ENCODE measurements around the gene SERAC1.
A peak's percentile ranks its signal among the peaks of the same experiment; 100 is the strongest.
"Not testable (repeated sequence)": the region's sequence is repeated elsewhere in the genome, so short reads cannot be mapped to it uniquely, and the experiment has no call there.

The SERAC1 gene

DNA sequence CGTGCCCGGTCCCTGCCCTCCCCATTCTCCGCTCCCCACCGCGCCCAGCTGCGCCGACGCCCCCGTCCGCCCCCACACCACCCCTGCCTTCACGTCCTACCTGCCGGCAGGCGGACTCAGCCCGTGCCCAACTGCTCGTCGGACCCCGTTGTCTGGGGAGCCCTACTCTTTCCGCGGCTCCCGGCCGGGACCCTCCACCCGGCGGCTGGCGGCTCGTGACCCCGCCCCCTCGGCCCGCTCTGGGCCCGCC, at the start of gene SERAC1:
SERAC1 (minus strand) TSS at position 223 of the 250 bp plus-strand sequence. CDS start 9,899 bp downstream, outside the sequence.
- DNase-seq = no peak

DNA sequence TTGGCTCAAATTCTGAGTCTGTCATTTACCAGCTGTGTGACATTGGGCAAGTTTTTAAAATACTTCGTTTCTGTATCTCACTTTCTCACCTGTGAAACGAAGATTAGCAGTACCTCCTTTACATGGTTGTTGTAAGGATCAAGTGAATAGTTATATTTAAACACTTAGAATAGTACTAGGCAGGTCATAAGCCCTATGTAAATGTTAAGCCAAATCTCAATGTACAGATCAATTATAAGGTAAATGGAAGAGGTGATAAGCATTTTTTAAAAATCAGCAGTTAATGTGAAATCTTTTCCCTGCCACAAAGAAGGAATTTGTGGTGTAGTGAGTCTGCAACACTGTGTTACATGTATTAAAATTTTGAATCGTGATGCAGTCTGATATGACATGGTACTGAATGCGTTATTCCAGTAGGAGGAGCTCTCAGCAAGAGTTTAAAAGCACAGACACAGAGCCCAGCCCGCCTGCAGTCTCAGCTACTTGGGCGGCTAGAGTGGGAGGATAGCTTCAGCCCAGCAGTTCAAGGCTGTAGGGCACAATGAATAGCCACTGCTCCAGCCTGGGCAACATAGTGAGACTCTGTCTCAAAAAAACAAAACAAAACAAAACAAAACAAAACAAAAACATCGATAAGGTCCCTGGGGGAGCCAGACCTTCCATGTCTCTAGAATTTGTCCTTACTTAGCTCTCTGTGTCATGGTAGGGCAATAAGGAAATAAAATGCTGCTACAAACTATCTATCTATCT, 46.0 kb upstream of the SERAC1 start:
- DNase-seq = peak; percentile 52

DNA sequence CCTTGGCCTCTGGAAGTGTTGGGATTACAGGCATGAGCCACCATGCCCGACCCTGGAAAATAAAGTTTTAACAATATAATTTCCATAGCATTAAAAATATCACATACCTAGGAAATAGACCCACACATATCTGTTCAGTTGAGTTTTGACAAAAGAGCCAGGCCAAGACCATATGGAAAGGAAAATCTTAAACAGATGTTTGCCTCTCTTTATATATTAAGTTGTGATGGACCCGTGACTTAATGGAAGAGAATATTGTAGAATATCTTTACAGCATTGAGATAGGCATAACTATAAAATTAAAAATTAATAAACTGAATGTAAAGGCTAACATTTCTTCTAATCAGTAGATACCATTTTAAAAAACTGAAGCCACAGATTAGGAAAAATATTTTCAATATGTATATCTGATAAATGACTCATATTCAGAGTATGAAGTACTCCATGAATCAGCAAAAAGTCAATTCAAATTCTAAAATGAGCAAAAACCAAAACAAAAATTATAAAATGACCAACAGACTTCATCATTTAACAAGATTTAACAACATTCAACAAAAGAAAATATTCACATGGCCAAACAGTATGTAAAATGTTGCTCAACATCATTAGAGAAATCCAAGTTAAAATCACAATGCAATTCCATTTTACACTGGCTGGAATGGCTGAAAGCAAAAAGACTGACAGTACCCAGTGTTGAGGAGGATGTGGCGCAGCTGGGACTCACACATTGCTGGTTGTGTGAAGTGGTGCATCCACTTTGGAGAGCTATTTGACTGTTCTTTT, 43.4 kb upstream of the SERAC1 start:
- no peak for DNase-seq

DNA sequence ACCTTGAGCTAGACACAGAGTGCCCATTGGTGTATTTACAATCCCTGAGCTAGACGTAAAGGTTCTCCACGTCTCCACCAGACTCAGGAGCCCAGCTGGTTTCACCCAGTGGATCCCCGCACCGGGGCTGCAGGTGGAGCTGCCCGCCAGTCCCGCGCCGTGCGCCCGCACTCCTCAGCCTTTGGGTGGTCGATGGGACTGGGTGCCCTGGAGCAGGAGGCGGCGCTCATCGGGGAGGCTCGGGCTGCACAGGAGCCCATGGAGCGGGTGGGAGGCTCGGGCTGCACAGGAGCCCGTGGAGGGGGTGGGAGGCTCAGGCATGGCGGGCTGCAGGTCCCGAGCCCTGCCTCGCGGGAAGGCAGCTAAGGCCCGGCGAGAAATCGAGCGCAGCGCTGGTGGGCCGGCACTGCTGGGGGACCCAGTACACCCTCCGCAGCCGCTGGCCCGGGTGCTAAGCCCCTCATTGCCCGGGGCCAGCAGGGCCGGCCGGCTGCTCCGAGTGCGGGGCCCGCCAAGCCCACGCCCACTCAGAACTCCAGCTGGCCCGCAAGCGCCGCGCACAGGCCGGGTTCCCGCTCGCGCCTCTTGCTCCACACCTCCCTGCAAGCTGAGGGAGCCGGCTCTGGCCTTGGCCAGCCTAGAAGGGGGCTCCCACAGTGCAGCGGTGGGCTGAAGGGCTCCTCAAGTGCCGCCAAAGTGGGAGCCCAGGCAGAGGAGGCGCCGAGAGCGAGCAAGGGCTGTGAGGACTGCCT, 41.7 kb upstream of the SERAC1 start:
- DNase-seq = not testable (repeated sequence)

DNA sequence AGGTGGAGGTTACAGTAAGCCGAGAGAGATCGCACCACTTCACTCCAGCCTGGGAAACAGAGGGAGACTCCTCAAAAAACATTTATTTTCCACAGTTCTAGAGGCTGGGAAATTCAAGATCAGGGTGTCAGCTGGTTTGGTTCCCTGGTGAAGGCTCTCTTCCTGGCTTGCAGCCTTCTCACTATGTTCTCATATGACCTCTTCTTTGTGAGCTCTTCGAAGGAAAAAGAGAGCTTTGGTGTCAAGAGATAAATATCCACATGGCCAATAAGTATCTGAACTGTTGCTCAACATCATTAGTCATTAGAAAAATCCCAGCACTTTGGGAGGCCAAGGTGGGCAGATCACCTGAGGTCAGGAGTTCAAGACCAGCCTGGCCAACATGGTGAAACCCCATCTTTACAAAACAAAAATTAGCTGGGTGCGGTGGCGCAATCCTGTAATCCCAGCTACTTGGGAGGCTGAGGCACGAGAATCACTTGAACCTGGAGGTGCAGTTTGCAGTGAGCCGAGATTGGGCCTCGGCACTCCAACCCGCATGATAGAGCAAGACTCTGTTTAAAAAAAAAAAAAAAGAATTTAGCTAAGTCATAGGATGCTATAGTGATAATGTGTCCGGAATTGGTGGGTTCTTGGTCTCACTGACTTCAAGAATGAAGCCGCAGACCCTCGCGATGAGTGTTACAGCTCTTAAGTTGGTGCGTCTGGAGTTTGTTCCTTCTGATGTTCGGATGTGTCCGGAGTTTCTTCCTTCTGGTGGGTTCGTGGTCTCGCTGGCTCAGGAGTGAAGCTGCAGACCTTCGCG, 40.4 kb upstream of the SERAC1 start:
- DNase-seq = not testable (repeated sequence)

DNA sequence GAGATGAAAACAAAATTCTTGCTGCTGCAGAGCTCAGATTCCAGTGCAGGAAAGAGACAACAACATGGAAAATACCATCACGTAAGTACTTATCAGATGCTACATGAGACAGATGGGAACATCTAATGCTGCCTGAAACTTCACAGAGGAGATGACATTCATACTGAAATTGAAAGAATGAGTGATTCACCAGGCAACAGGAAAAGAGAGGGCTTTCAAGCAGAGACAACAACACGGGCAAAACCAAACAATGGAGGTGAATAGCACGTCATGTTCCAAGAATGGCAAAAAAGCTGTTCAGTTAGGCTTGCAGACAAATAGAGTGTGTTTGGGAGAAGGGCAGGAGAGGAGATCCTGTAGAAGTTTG, 39.3 kb upstream of the SERAC1 start:
- peak; percentile 46 for DNase-seq

DNA sequence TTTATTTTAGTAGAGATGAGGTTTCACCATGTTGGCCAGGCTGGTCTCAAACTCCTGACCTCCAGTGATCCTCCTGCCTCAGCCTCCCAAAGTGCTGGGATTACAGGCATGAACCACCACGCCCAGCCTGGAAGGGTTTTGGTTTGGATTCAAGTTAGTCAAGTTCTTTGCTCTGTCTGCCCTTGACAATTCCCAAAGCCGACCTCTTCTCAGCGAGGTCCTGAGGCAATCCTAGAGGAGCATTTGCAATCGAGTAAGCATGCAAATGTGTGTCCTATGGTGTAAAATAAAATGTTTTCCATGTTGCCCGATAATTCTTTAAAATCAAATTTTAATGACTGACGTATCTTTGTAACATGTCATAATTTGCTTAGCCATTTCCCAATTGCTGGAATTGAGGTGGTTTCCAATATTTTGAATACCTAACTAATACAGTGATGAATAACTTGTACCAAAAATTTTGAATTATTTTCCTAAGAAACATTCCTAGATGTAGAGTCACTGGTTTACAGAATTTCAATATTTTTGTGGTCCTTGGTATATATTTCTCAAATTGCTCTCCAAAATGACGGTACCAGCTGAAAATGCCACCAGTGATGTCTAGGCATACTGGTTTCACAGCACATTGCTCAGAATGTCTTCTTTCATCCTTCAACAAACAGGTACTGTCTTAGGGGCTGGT, 38.8 kb upstream of the SERAC1 start:
- no peak for DNase-seq

DNA sequence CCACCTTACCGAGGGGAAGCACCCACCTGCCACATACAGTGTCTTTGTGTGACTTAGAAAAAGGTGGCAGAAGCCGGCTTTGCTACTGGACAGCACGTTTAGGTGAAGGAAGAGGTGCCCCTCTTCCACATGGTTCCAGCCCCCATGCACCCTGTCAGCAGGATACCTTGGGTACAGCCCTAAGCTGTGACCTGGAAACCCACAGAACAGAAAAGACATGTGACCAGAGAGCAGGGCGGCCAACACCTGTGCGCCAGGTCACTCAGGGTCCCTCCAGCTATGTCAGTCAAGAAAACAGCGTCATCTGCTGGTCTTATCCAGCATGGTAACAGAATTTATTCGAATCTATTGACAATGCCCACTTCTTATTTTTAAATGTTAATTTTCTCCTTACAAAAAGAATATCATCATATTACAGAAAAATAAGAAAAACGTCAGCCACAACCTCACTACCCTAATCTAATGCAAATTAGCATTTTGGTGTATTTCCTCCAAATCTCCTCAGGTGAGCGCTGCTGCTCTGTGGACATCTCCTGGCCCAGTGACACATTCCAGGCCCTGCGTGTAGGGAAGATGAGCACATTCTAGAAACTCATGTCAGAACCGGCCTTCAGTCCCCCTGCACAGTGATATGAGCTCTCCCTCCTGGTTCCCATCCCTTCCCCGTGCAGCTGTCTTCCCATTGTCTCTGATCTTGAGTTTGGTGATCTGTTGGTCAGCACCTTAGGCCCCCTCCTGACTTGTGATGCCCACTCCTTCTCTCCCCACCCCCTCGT, 37.3 kb upstream of the SERAC1 start:
- no peak for DNase-seq

DNA sequence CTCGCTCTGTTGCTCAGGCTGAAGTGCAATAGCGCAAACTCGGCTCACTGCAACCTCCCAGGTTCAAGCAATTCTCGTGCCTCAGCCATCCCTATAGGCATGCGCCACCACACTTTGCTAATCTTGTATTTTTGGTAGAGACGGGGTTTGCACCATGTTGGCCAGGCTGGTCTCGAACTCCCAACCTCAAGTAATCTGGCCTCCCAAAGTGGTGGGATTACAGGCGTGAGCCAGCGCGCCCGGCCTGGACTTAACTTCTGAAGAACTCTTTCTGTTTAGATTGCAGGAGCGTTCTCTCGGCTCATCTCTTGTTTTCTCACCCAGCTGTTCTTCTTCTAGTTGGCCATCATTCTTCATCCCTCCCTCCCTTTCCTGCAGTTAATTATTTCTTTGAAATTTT, 30.4 kb upstream of the SERAC1 start:
- no peak for DNase-seq

DNA sequence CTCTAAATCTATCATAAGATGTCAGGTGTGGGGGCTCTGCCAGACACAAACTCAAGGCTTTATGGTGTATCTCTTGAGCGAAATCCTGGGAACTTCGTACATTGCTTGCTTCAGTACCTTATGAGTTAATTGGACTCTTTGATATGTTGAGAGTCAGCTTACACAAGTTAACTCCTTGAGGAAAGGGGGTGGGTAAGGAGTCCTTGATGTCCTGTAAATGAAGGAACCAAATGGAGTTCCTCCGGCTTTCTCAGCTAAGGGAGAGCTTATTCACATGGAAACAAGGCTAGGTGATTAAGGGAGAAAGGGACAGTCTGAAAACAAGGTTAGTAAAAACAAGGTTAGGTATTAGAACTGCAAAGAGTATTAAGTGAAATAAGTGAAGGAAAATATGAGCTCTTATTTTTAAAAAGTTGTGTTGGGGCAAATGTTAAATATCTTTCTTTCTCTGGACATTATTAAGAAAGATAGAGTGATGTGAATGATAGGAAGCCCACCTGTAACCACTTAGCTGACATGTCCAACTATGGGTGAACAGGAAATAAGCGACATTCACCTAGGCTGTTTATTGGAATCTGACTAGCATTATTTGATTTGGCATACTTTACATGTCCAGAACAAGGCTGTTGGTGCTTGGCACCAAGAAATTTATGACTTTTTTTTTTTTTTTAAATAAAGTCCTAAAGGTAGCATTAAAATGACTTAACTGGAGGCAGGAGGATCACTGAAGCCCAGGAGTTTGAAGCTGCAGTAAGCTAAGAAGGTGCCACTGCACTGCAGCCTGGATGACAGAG, 26.6 kb upstream of the SERAC1 start:
- no peak for DNase-seq

DNA sequence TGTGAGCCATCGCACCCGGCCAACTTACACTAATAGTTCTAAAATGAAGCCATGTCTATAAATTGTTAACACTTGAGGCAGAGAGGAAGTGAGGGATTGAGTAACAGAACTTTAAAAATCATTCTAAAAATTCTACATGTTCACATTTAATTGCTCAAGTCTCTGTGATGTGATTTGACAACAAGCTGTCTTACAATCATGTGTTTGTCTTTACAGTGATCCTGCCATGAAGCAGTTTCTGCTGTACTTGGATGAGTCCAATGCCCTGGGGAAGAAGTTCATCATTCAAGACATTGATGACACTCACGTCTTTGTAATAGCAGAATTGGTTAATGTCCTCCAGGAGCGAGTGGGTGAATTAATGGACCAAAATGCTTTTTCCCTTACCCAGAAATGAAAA, 23.7 kb upstream of the SERAC1 start:
- DNase-seq = no peak

DNA sequence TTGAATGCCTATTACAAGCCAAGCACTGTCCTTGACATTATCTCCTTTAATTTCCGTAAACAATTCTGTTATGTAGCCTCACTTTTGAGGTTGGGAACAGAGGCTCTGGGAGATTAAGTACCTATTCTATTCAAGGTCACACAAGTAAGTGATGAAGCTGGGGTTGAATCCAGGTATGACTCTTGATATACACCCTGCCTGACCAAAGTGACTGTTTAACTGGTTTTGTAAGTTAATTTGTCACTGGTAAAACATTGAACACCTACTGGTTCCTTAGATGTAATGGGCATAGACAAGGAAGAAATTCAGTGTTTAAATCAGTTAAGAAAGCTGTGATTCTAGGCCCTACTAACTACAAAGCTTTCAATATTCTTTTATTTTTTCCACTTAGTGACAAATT, 23.0 kb upstream of the SERAC1 start:
- DNase-seq = no peak

DNA sequence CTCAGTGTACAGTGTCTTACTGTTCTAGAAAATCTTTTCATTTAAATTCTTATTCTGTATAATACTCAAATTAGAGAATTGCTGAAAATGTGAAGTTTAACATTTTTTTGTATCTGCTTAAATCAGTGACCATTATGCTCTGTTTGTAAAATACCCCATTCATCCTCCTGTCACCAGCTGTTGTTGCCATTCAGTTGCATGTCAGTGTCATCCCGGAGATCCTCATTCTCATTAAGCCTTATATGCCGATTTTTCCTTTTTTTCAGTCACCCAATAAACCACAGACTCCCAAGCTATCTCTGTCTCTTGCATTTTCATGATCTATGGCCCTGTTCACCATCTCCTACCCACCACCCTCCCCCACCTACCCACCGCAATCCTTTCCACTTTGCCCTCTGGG, 20.5 kb upstream of the SERAC1 start:
- DNase-seq = no peak

DNA sequence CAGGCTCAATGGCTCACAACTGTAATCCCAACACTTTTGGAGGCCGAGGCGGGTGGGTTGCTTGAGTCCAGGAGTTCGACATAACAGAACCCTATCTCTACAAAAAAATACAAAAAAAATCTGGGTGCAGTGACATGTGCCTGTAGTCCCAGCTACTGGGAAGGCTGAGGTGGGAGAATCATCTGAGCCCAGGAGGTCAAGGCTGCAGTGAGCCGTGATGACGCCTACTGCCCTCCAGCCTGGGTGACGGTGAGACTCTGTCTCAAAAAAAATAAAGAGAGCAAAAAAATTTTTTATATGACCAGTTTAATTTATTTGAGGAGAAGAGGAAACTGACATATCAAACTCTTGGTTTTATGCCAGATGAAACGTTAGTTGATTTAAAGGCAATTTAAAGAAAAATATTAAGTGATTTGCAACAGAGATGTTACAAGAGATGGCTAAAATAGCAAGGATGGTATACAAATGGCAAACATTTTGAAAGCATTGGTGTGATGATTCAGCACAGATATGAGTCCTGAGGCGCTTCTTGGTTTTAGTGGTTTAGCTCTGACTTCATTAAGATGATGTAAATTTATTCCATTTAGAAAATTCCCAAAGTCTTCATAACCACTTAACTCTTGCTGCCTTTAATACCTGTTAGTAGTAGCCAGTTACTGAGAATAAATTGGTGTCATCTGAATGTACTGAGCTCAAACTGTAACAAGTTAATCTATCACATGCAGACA, 17.8 kb upstream of the SERAC1 start:
- no peak for DNase-seq

DNA sequence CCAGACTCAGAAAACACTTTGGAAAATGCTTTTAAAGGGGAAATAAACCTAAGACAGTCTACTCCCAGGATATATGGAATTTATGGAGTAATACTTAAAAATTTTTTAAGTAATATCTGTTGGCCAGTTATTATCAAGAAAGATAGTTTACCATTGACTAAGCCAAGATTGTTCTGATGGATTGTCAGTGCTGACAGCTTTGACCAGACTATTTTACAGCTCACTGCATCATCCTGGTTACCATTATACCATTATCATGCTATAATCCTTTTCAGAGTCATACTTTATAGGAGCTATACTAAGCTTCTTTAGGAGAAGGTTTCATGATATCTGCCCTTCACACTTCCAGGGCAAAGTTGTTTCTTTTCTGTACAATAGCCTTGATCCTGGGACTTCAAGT, 16.5 kb upstream of the SERAC1 start:
- DNase-seq = no peak

DNA sequence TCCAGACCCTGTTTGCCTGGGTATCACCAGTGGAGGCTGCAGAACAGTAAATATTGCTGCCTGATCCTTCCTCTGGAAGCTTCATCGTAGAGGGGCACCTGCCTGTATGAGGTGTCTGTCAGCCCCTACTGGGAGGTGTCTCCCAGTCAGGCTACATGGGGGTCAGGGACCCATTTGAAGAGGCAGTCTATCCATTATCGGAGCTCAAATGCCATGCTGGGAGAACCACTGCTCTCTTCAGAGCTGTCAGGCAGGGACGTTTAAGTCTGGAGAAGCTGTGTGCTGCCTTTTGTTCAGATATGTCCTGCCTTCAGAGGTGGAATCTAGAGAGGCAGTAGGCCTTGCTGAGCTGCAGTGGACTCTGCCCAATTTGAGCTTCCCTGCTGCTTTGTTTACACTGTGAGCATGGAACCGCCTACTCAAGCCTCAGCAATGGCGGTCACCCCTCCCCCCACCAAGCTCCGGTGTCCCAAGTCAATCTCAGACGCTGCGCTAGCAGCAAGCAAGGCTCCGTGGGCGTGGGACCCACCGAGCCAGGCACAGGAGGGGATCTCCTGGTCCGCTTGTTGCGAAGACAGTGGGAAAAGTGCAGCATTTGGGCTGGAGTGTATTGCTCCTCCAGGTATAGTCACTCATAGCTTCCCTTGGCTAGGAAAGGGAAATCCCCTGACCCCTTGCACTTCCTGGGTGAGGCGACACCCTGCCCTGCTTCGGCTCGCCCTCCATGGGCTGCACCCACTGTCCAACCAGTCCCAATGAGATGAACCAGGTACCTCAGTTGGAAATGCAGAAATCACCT, 15.3 kb upstream of the SERAC1 start:
- DNase-seq = not testable (repeated sequence)

DNA sequence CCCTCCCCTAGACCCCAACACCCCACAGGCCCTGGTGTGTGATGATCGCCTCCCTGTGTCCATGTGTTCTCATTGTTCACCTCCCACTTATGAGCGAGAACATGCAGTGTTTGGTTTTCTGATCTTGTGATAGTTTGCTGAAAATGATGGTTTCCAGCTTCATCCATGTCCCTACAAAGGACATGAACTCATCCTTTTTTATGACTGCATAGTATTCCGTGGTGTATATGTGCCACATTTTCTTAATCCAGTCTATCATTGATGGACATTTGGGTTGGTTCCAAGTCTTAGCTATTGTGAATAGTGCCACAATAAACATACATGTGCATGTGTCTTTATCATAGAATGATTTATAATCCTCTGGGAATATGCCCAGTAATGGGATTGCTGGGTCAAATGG, 9.7 kb upstream of the SERAC1 start:
- DNase-seq = not testable (repeated sequence)

DNA sequence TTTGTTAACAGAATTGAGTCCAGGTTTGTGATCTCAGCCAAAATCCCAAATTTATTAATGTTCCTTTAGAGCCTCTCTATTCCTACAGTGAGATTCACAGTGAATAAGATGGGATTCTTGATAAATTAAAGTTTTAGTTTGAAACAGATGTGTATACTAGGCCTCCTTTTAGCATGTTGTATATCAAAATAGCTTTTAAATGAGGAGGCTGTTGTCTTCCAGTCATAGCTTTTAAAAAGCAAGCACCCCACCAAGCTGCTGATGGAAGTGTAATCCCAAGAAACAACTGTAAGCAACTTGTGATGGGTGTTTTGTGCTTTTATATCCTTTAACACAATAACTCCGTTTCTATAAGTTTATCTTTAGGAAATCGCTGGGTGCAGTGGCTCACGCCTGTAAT, 7.0 kb upstream of the SERAC1 start:
- DNase-seq = no peak

DNA sequence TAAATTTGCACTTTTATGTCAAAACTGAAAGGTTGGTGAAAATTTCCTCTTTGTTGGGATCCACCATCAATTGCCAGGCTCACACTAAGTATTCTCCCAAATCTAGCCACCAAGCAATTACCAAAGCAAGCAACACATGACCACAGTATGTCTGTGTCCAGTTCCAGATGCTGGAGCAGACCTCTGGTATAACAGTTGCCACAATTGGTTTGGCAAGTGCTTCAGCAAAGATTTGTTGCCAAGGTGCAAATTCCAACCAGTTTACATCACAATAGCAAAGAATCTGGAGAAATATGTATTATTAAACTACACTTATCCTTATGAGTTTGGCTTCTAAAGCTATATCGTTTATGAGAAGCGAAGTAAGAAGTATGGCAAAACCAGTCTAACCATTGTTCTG, 6.5 kb upstream of the SERAC1 start:
- no peak for DNase-seq

Data from stimulated activated CD4-positive, alpha-beta T cell treated with anti-CD3 and anti-CD28 coated beads, Interleukin-1b, Interleukin-23, amount 100 ng/mL, for 48 hours (primary cell).